OCI-LY3 (cell line): ENCODE data around the gene U2SURP.

Experiments used
- CTCF ChIP-seq: fragments of 200-600, 300-600 bp; sonication (generic); IDR thresholded peaks from 2 replicates; pipeline ENCODE4 v1.5.1; 2014; ENCODE audit warnings: antibody characterized with exemption, low read length, low read depth
- EZH2phosphoT487 ChIP-seq: fragments of 200-600 bp; shearing (Covaris generic); IDR thresholded peaks from 2 replicates; pipeline ENCODE4 v1.6.1; 2018; ENCODE audit warnings: antibody characterized with exemption, mixed run types, low read depth

- no peak for TF ChIP-seq CTCF
- TF ChIP-seq EZH2phosphoT487, result no peak
Measured at GRCh38 chr3:142963516-142964448, 37.6 kb upstream of the U2SURP start, which contains the start of gene PAQR9.
